ENCODE data around the gene KIRREL3.

- TF ChIP-seq CTCF (IDR thresholded peaks at IDR 0.05) (no peak), GATA2 (CRISPR knock-in tag; IDR thresholded peaks at IDR 0.05) (no peak), TCF12 (IDR thresholded peaks at IDR 0.05) (no peak), IRF3 (IDR thresholded peaks at IDR 0.05; ENCODE audit: low read depth, low read length) (no peak), MAX (IDR thresholded peaks at IDR 0.05; ENCODE audit: low read depth) (no peak), POLR2AphosphoS5 (IDR thresholded peaks at IDR 0.05; ENCODE audit: low read depth, low read length) (no peak), MXI1 (IDR thresholded peaks at IDR 0.05; ENCODE audit: low read depth, low read length) (no peak), GABPA (IDR thresholded peaks at IDR 0.05; ENCODE audit: low read depth) (no peak), RAD21 (IDR thresholded peaks at IDR 0.05; ENCODE audit: low read length) (no peak), NFIC (IDR thresholded peaks at IDR 0.05; ENCODE audit: borderline replicate concordance) (no peak), EZH2phosphoT487 (IDR thresholded peaks at IDR 0.05; ENCODE audit: borderline replicate concordance, low read depth) (no peak), EP300 (IDR thresholded peaks at IDR 0.05; ENCODE audit: borderline replicate concordance in 1 of 2, low read depth in 1 of 2, low read length in 1 of 2) (no peak)
Observed at GRCh38 chr11:126996036-126996804, 4.3 kb downstream of the KIRREL3 start.

All from SK-N-SH (cell line).